Amniotic epithelial cell (primary cell): Measurements from ENCODE around the gene ZNF831.

Source experiments
- DNase-seq: peaks from one replicate; pipeline ENCODE4 v3.0.0-alpha.2; 2010; ENCODE audit warnings: low read depth

ZNF831 gene

DNA sequence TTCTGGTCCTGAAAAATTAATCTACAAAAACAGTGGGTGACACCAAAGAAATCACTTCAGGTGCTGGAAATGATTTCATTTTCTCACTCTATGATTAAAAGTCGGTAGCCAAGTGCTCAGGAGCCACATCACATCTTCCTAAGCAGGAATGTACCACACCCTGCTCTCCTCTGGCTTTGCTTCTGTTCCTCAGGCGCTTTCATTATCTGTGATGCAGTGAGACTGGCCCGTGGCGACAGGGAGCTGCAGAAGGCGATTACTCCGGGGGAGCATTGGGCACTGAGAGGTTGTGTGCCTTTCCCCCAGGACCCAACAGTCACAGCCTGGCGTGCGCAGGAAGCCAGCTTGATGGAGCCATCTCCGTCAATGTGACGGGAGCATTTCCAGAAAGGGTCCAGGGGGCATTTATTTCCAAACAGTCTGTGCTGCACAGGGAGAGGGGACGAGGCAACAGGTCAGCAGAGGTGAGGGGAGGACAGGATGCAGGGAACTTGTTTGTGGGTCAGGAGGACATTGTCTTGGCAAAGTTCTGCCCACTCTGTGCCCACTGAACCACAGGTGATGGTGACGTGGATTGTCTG is 5.6 kb upstream of the ZNF831 start:
- no peak for DNase-seq

DNA sequence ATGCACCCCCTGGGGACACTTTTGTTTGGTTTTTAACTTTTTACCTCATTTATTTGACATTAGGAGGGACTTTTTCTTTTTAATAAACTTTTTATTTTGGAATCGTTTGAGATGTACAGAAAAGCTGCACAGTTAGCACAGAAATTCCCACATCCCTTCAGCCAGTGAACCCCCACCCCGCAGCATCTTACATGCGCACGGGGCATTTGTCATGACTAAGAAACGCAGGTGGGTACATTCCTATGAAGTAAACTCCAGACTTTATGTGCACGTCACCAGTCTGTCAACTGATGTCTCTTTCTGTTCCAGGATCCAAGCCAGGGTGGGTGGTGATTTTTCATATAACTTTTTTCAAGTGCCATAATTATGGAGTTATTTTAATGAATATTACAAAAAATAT is 4.9 kb upstream of the ZNF831 start:
- no peak for DNase-seq

DNA sequence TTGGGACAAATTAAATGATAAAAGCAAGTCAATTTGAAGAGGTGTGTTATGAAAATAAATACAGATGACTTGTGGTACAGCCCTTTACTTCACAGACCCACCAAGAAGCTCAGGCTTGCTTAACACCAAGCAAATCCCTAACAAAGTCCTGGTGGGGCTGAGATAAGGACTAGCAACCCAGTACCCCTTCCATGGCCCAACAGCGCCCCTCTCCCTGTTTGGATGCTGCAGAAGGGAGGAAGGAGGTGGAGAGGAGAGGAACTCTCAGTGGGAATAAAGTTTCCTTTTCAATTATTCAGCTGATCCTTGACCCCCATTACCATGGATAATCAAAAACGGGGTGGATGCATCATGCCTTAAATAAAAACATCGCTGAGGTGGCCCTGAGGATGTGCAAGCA is 4.5 kb upstream of the ZNF831 start:
- DNase-seq, result no peak

DNA sequence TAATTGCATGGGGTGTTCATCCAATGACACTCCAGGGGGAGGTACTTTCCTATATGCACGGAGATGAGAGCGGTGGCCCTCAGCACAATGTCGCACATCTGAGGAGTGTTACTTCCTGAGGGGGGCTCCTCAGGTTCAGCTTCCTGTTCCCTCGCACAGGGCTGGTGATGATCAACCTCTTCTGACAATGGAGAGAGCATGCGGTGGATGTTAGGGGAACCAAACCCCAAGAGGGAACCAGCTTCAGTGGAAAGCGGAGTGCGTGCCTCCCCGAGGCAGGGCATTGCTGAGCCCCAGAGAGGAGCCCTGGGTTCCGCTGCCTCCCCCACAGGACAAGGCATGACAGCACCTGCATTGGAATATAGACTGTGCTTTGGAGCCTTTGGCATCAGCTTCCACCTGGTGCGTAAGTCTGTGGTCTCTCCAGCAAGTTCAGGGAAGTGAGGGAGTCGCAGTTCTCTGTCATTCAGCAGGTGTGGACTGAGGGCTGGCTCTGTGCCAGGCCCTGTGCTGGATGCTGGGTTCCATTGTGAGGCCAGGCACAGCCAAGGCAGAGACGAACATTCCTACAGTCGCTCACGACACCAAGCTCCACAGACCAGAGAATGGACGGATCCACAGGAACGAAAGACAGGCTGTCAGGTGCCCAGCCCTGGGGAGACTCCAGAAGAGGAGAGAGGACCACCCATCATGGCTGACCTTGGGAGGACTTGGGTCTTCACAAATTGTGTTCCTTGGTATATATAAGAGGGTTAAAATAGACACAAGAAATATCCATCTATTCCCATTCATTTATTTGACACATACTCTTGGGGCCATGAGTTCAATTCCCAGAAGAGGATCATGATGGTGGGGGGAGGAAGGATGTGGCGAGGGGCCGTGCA is 3.9 kb upstream of the ZNF831 start:
- DNase-seq, result no peak

DNA sequence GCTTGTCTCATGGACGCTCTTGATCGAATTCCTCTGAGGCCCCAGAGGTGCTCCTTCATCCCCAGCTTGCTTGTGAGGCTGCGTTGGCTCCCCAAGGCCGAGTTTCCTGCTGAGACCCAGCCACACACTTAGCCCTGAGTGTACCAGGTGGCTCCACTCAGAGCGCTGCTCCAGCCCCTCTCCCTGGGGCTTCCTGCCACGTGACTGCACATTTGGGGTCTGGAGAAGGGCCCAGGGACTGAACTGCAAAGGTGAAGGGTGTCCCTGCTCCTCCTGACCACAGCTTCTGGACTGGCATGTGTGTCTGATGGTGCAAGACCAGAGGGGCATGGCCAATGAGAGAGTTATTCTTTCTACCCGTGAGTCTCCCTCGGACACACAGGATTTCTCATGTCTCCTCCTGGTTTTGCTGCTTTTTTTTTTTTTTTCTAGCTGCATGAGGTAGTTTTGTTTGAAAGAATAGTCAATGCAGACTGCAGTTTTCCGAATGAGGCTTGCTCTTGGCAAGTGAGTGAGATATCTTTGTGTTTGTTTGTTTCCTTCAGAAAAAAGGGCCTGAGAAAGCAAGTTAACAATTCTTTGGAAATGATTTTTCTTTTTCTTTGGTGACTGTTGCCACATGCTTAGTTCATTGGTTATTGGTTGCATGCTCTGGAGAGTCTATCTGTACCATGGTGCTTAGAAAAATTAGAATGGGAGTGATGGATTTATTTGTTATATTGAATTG is 3.1 kb upstream of the ZNF831 start:
- DNase-seq, result no peak

DNA sequence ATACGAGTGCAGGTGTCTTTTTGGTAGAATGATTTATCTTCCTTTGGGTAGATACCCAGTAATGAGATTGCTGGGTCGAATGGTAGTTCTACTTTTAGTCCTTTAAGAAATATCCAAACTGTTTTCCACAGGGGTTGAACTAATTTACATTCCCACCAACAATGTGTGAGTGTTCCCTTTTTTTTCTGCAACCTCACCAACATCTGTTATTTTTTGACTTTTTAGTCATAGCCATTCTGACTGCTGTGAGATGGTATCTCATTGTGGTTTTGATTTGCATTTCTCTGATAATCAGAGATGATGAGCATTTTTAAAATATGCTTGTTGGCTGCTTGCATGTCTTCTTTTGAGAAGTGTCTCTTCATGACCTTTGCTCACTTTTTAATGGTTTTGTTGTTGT is 1.9 kb upstream of the ZNF831 start:
- DNase-seq, result no peak

DNA sequence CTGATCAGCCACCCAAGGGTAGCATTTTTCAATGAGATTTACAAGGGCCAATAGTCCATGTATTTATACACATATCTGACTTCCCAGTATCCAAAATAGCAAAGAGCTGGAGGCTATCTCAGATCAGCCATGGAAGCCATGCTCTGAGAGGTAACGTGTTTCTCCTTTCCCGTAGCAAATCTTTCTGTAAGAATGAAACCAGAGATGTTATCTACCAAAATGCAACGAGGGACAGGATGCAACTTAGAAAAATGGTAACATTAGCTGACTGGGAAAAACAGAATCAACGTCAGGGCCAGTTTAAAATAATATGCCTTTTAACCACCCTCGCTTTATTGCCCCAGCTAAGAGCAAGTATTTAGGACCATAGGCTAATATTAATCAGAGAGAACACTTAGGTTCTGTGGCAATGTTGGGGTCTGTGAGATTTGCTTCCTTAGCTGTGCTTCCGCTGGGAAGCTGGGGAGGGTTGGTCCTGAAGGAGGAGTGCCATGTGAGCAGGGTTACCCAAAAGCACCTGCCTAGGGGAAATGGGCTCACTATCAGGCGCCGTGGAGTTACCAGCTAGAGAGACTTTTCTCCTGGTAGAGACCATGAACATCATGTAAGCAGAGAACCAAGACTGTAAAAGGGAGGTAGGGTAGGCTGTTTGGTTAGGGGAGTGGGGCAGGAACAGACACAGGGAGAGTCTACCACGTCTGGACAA is 1.2 kb downstream of the ZNF831 start:
- no peak for DNase-seq

DNA sequence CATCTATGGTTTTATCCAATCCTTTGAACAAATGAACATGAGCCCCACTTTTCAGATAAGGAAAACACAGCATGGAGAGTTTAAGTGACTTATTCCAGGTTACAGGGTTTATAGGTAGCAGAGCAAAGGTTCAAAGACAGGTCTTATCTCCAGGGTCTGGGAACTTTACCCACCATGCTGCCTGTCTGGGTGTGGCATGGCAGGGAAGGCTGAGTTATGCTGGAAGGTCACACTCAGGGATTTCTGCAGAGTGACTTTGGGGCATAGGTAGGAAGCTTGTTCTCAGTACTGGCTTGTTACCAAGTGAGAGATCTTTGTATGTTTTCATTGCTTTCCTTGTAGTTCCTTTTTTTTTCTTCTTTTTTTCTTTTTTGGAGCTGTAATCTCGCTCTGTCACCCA is 1.8 kb downstream of the ZNF831 start:
- DNase-seq, result no peak

DNA sequence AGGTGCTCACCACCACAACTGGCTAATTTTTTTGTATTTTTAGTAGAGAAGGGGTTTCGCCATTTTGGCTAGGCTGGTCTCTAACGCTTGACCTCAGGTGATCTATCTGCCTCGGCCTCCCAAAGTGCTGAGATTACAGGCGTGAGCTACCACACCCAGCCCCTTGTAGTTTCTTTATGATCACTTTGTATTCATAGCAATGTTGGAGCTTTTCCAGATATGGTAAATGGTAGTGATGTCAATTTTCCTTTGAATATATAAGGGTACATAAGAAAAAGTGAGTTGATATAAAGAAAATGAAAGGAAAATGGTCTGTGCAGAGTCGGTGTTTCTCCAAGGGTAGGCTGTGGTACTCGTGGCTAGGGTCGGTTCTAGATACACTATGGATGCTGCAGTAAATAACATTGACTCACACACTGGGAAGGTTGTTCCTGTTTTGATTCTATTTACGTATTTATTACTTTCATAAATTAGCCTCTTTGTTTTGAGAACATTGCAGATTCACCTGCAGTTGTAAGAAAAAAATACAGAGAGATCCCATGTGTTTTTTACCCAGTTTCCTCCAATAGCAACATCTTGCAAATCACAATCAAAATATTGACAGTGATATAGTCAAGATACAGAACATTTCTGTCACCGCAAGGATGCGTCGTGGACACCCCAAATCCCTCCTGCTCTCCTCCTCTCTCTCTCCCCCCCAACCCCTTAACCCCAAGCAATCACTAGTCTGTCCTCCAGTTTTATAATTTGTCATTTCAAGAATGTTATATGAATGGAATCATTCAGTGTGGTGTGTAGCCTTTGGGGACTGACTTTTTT is 2.5 kb downstream of the ZNF831 start:
- DNase-seq, result no peak

DNA sequence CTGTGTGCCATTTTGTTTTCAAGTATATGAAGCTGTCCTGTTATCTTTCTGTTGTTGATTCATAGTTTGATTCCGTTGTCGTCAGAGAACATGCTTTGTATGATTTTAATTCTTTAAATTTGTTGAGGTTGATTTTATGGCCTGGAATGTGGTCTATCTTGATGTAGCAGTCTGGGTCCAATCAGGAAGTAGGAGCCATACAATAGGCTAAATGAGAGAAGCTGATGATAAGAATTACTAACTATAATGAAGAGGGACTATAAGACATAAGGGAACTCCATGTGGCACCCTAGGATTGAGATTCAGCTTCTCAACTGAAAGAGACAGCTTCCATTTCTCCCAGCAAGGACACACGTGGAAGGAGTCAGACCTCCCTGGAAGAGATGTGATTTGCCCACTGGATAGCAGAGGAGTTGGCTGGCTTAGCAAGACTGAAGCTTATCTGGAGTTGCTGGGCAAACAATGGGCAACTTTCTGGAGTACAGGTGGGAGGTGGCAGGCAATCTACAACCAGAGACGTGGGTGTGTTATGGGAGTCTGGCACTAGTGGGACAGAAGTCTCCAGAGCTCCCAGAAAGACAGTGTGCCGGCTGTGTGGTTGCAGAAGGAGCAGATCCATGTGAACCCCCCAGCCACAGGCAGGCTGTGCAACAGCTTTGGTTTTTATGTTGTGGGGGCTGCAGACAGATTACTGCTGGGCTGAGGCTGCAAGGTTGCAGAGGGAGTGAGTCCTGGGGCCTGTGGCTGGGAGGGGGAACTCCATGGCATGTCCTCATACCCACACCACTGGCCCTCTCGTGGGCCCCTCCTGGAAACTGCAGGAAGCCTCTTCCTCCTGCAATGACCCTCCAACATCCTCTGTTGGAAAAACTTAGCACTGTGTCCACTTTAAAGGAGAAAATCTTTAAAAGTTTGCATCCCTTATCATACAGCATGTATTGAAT is 7.1 kb downstream of the ZNF831 start:
- no peak for DNase-seq

DNA sequence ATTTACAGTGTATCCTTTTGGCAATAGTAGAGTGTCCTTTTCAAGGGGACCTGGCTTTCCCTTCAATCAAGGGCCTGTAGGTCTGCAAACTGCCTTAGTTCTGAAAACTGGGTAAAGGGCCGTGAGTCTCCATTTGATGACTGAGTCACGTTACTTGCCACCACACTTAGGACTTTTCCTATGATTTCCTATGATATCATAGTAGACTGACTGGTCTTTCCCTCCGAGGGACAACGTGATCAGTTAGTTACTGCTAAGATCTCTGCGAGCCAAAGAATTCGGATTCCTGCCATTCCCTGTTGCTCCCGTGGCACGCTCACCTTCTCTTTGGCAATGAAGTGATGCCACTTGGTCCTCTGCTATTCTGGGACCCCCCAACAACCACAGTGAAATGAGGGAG is 8.4 kb downstream of the ZNF831 start:
- DNase-seq, result no peak

DNA sequence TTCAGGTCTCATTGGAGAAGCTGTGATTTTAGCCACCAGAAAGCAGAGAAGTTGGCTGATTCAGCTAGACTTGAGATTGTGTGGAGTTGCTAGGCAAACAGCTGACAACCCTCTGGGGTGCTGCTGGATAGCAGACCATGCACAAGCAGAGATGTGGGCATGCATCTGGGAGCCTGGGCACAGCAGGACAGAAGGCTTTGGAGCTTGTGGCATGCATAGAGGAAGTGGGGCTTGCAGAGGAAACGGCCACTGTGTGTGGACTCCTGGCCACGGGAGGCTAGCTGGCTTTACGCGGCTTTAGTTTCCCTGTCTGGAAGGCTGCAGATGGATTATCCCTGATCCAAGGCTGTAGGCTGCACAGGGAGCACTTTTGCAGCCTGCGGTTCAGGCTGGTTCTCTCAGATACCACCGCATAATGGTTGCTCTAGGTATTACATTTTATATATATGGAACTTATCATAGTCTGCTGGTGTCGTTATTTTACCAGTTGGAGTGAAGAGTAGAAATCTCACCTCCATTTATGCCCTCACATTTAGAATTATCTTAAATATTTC is 10.4 kb downstream of the ZNF831 start:
- DNase-seq, result no peak

DNA sequence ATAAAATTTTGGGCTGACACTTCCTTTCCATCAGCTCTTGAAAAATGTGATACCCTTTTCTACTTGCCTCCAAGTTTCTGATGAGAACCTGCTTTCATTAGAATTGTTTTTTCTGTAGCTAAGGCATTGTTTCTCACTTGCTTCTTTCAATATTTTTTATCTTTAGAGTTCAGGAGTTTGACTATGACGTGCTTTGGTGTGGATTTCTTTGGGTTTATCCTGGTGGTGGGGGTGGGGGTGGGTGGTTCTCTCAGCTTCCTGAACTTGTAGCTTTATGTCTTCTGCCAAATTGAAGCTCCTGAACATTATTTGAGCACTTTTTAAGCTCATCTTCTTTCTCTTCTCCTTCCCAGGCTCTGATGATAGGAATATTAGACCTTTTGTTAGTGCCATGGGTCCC is 11.4 kb downstream of the ZNF831 start:
- no peak for DNase-seq

DNA sequence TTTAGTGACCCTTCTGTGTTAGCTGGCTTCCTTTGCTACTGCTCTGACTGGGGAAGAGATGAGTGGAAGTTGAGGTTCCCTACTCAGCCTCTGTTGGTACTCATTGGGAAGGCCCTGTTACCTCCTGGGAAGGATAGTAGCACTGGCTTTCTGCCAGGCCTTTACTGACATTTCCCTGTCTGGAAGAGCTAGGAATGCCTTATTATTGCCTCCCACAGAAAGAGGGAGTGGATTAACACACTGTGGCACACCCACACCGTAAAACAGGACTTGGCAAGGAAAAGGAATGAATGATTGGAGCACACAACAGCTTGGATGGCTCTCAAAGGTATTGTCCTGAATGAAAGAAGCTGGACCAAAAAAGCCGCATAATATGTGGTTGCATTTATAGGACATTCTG is 12.2 kb downstream of the ZNF831 start:
- DNase-seq, result no peak

DNA sequence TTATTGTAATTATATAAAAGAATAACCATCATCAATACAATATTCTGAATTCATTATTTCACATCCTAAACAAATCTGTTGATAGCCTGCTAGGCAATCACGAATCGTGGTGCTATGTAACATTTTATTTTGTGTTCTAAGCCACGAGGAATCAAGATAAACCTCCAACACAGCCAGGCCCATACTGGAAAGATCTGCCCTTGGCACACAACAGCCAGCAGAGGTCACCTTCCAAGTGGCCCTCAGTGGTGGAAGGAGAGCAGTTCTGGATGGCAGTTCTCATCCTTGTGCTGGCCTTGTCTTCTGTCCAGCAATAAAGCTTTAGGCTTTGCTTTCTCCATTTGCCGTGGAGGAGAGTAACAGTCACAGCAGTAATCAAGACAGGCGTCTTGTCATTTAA is 13.2 kb downstream of the ZNF831 start:
- no peak for DNase-seq

DNA sequence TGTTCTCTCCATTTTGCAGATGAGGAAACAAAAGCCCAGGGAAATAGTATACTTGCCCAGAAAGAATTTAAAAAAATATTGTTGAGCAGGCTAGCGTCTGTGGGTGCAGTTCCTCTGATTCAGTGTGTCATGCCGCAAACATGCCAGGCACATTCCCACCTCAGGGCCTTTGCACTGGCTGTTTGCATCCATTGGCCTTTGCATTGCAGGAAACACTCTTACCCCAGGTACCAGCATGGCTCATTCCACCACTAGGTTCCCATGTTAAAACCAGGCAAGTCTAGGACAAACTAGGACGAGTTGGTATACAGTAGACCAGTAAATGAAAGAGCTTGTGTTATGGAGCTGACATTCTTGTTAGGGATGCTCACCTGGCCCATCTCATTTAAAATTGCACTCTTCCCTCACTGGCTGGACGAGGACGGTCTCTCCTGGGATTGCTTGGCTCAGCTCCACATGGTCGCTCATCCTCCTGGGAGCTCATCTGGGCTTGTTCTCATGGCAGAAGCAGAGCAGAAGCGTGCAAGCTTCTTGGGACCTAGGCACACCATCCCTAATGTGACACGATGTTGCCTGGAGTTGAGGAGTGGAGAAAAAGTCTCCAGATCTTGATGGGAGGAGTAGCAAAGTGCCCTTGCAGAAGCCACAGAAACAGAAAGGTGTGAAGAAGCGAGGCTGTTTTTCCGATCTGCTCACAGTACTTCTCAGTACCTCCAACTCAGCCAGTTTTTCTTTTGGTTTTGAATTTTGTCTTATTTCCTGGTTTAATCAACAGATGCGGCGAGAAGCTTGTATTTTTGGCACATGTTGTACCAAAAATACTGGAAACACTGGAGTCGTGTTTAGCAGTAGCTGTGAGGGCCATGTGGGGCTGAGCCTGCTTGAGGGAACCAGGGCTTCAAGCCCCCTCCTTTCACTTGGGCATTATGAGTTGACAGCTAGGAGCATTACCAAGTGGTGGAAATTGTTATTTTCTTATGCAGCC is 13.9 kb downstream of the ZNF831 start:
- DNase-seq, result no peak

DNA sequence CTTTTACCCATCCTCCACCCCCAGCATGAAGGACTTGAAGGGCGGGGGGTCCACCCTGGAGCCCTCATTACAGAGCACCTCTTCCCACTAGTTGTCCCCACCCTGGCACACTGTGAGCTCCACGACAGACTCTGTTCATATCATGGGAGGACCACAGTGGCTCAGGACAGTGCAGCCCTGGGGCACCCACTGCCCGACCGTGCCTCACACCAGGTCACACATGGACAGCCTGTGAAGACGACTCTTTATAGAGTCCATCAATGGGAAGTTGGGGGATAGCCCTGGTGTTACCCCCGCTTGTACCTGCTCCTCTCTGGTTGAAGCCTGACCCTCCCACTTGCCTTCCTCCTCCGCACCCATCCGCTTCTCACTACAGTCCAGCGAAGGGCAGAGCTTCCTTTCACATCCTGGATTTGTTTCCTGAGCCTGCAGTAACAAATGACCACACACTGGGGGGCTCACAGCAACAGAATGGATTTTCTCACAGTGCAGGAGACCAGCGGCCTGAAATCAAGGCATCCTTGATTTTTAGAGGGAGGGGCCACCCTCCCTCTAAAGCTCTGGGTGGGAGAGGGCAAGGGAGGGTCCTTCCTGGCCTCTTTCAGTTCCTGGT is 15.5 kb downstream of the ZNF831 start:
- no peak for DNase-seq

DNA sequence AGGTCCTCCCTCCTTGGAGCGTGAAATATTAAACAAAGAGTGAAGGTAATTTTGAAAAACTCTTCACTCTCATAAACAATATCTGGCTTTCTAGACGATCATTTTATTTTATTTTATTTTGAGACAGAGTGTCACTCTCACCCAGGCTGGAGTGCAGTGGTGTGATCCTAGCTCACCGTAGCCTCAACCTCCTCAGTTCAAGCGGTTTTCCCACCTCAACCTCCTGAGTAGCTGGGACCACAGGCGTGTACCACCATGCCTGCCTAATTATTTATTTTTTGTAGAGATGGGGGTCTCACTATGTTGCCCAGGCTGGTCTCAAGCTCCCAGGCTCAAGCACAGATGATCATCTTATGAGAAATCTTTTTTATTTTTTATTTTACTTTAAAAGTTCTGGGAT is 16.4 kb downstream of the ZNF831 start:
- no peak for DNase-seq

DNA sequence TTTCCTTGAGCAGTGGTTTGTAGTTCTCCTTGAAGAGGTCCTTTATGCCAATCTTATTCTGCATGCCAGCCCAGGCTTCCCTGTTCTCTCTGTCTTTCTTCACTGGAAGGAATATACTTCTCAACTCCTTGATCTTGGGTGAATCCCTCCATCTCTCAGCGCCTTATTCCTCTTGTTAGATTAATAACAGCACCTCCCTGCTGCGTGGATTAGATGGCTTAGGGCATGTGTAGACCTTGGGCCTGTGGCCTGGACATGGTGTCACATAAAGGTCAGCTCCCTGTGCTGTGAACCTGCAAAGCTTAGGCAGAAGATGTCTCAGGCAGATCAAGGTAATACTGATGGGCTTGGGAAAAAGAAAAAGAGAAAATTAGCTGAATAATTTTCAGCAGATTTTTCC is 18.3 kb downstream of the ZNF831 start:
- DNase-seq, result no peak
